GM12878 (cell line): Measurements from ENCODE around the gene LRRN2. TPM values are rescaled to one million over a fixed set of nuclear protein-coding genes. Genes with fewer than 3 reads are reported as not detected.

ENCODE experiments used
- ATAC-seq: fragments of 200-7000 bp; cut with Tn5 transposase; 3 replicates; pipeline ENCODE4 v1.9.1; 2020; ENCODE audit warnings: mild to moderate bottlenecking, moderate library complexity
- BruUV-seq: library from RNA; stranded (reverse); fragments of 400-500 nt; replicated peaks from 2 replicates; lab custom pipeline; 2021; lab: Mats Ljungman, UMichigan
- CTCF ChIA-PET: fragments of 300-600 bp; sonication (Branson Sonifier 250); formaldehyde crosslinking; extraction: SDS; loops from one replicate; lab custom pipeline; 2021; ENCODE audit warnings: inconsistent platforms; lab: Yijun Ruan, JAX
- POLR2A ChIA-PET: fragments of 350-600 bp; formaldehyde crosslinking; extraction: SDS; loops from one replicate; lab custom pipeline; 2021; ENCODE audit warnings: inconsistent platforms; lab: Charles Lee
- RAD21 ChIA-PET: fragments of 300-600 bp; sonication (Branson Sonifier 250); formaldehyde crosslinking; loops from one replicate; lab custom pipeline; 2023; ENCODE audit warnings: antibody characterized with exemption; ENCODE audit not compliant: unreplicated experiment; lab: Charles Lee
- SMC1A ChIA-PET: fragments of 300-600 bp; sonication (Branson Sonifier 250); formaldehyde crosslinking; loops from one replicate; lab custom pipeline; 2023; ENCODE audit not compliant: unreplicated experiment, uncharacterized antibody; lab: Charles Lee
- DNase-seq: peaks from one replicate; pipeline ENCODE4 v3.0.0-alpha.2; 2011; ENCODE audit warnings: low read depth, low spot score
- FAIRE-seq: peaks from 3 replicates; lab custom pipeline; 2011; peaks lifted over from hg19 to GRCh38; lab: Jason Lieb, UNC
- H2AFZ ChIP-seq: 2 replicates; pipeline ENCODE4 v1.6.0; 2011; ENCODE audit warnings: low read depth, low read length, control low read depth; ENCODE audit not compliant: control insufficient read depth
- H3K27ac ChIP-seq: 2 replicates; pipeline ENCODE4 v1.5.1; 2011; ENCODE audit warnings: control low read depth; ENCODE audit not compliant: control insufficient read depth, insufficient read depth
- H3K27me3 ChIP-seq, 2 experiments: replicated peaks in 1 of 2; 2 replicates each; pipeline versions ENCODE4 v1.6.0 to v1.6.1; 2011; ENCODE audit warnings: low read length in 1 of 2; ENCODE audit not compliant: control insufficient read depth in 2 of 2, insufficient read depth in 2 of 2
- H3K36me3 ChIP-seq, 2 experiments: 2 replicates each; pipeline ENCODE4 v1.5.1; 2011; ENCODE audit warnings: low read length in 1 of 2; ENCODE audit not compliant: control insufficient read depth in 2 of 2, insufficient read depth in 2 of 2
- H3K4me1 ChIP-seq: 2 replicates; pipeline ENCODE4 v1.6.1; 2011; ENCODE audit warnings: mild to moderate bottlenecking, low read length, moderate library complexity, mixed read lengths; ENCODE audit not compliant: control insufficient read depth, insufficient read depth
- H3K4me2 ChIP-seq: 2 replicates; pipeline ENCODE4 v1.6.0; 2011; ENCODE audit warnings: control low read depth; ENCODE audit not compliant: control insufficient read depth, insufficient read depth
- H3K4me3 ChIP-seq: fragments of 200-600 bp; sonication (generic); 2 replicates; pipeline ENCODE4 v1.5.1; 2016
- H3K79me2 ChIP-seq: 2 replicates; pipeline ENCODE4 v1.6.0; 2011; ENCODE audit warnings: low read length; ENCODE audit not compliant: control insufficient read depth, insufficient read depth
- H3K9ac ChIP-seq: 2 replicates; pipeline ENCODE4 v1.8.0; 2011; ENCODE audit warnings: low read length, control low read depth, mixed read lengths; ENCODE audit not compliant: control insufficient read depth, insufficient read depth
- H3K9me3 ChIP-seq: replicated peaks from 3 replicates; pipeline ENCODE4 v1.5.1; 2011; ENCODE audit warnings: mild to moderate bottlenecking, low read length; ENCODE audit not compliant: control insufficient read depth, insufficient read depth
- H4K20me1 ChIP-seq: 2 replicates; pipeline ENCODE4 v1.6.0; 2011; ENCODE audit not compliant: control insufficient read depth, insufficient read depth
- ATF3 ChIP-seq: IDR thresholded peaks from 2 replicates; pipeline ENCODE4 v1.6.1; 2011; ENCODE audit warnings: low read depth, mild to moderate bottlenecking, low read length, moderate library complexity, borderline replicate concordance; ENCODE audit errors: extremely low read depth
- DPF2 ChIP-seq: fragments of 450-650 bp; IDR thresholded peaks from 2 replicates; pipeline ENCODE4 v1.6.1; 2017; ENCODE audit warnings: mild to moderate bottlenecking
- HDAC2 ChIP-seq: fragments of 200-600 bp; sonication (generic); IDR thresholded peaks from 2 replicates; pipeline ENCODE4 v1.6.1; 2017
- NFYB ChIP-seq: IDR thresholded peaks from 2 replicates; pipeline ENCODE4 v1.6.1; 2011; ENCODE audit warnings: low read depth, mild to moderate bottlenecking, low read length, improper control_type of control experiment, moderate library complexity; ENCODE audit not compliant: insufficient read depth
- NR2C2 ChIP-seq: IDR thresholded peaks from 2 replicates; pipeline ENCODE4 v1.6.1; 2011; ENCODE audit warnings: borderline replicate concordance, low read depth; ENCODE audit not compliant: control insufficient read depth, insufficient read length
- POU2F2 ChIP-seq: IDR thresholded peaks from 3 replicates; pipeline ENCODE4 v1.6.1; 2011; ENCODE audit warnings: low read depth, mild to moderate bottlenecking, low read length, borderline replicate concordance
- RB1 ChIP-seq: fragments of 450-650 bp; formaldehyde crosslinking; IDR thresholded peaks from 2 replicates; pipeline ENCODE4 v1.6.1; 2017; ENCODE audit warnings: mild to moderate bottlenecking, borderline replicate concordance
- RELA ChIP-seq: fragments of 450-650 bp; IDR thresholded peaks from 2 replicates; pipeline ENCODE4 v1.8.0; 2014; ENCODE audit warnings: borderline replicate concordance; ENCODE audit not compliant: partially characterized antibody
- RFX5 ChIP-seq: IDR thresholded peaks from 2 replicates; pipeline ENCODE4 v1.6.1; 2011; ENCODE audit warnings: low read depth, low read length, improper control_type of control experiment
- SIX5 ChIP-seq: IDR thresholded peaks from 2 replicates; pipeline ENCODE4 v1.6.1; 2011; ENCODE audit warnings: mild to moderate bottlenecking, low read depth, low read length, moderate library complexity; ENCODE audit not compliant: severe bottlenecking
- SMC3 ChIP-seq: IDR thresholded peaks from 2 replicates; pipeline ENCODE4 v1.6.1; 2011; ENCODE audit warnings: low read length, improper control_type of control experiment, borderline replicate concordance
- TCF7 ChIP-seq: IDR thresholded peaks from 2 replicates; pipeline ENCODE4 v1.6.1; 2014; ENCODE audit warnings: antibody characterized with exemption, borderline replicate concordance
- USF2 ChIP-seq: IDR thresholded peaks from 2 replicates; pipeline ENCODE4 v1.6.1; 2011; ENCODE audit warnings: low read depth, low read length, improper control_type of control experiment, borderline replicate concordance
- ZBTB4 ChIP-seq: fragments of 450-650 bp; formaldehyde crosslinking; IDR thresholded peaks from 2 replicates; pipeline ENCODE4 v1.4.0; 2022; ENCODE audit warnings: mild to moderate bottlenecking, moderate library complexity
- WGBS: methylation state at CpG from one replicate; pipeline ENCODE4 v1.1.6; 2016; ENCODE audit warnings: low lambda C conversion rate; ENCODE audit not compliant: insufficient replicate concordance, insufficient coverage; ENCODE audit errors: missing lambda C conversion rate; 5-methylcytosine and 5-hydroxymethylcytosine counted together
- in situ Hi-C: fragments of 300-500 bp; cut with MboI; formaldehyde crosslinking; loops from 9 replicates; pipeline ENCODE4 v1.14.3; 2018; ENCODE audit warnings: mixed read lengths
- intact Hi-C: fragments of 100-400 bp; cut with micrococcal nuclease; formaldehyde crosslinking; loops from one replicate; pipeline ENCODE4 v1.14.2; 2022; ENCODE audit not compliant: unreplicated experiment
- polyA plus RNA-seq, 11 experiments: library from polyadenylated mRNA; depleted of rRNA in 4 of 11; unstranded in 6 of 11; stranded (reverse) in 5 of 11; fragments of >200 nt; fragmentation: Nextera tagmentation in 4 of 11; fragmentation: Illumina TruSeq in 1 of 11; extraction: Ambion mirVana in 4 of 11; extraction: Trizol in 1 of 11; gene quantifications; 1 replicate in 1 of 11; 2 replicates in 10 of 11; pipeline versions ENCODE4 v1.2.1 to v1.2.3, GENCODE V29; 2011 to 2016; ENCODE audit warnings: inconsistent platforms in 2 of 11, missing spikeins in 2 of 11, low read depth in 1 of 11
- total RNA-seq, 4 experiments: library from RNA; depleted of rRNA in 3 of 4; stranded (reverse); fragments of >200 nt in 3 of 4; fragmentation: Illumina TruSeq in 1 of 4; extraction: Trizol in 1 of 4; gene quantifications; 2 replicates each; pipeline versions ENCODE4 v1.2.1 to v1.2.3, GENCODE V29; 2013 to 2021
- TF ChIP-seq, protein P1 (sequence below): fragments of 450-650 bp; IDR thresholded peaks from 2 replicates; pipeline ENCODE4 v1.6.1; 2016; ENCODE audit warnings: mild to moderate bottlenecking
- TF ChIP-seq, protein P2 (sequence below): fragments of 450-650 bp; IDR thresholded peaks from 2 replicates; pipeline ENCODE4 v1.6.1; 2017; ENCODE audit warnings: mild to moderate bottlenecking

LRRN2 gene
- total and polyA plus RNA-seq, 10 of the 15 experiments (the other 5 are each of a cell fraction or from before 2014, with no cell fraction given), result not detected

DNA sequence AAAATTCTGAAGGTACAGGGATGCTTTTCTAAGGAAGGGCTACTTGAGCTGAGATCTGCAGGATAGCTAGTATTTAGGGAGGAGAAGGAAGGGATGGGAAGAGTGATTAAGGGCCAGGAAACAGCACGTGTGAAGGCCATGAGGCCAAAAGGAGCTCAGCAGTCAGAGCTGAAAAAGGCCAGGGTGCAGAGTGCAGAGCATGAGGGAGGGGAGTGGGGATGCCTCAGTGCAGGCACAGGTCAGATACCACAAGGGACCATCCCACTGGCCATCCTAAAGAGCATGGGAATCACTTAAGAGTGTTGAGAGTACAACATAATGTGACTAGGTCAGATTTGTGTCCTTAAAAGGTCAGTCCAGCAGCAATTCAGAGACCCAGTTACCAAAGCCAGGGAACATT lies 16.0 kb downstream of the LRRN2 start:
- DNase-seq (no peak), FAIRE-seq (no peak), ATAC-seq (no peak)
- Histone ChIP-seq H2AFZ (no peak overlapping the region), H3K36me3 (no peaks in the 10 kb centered on the region), H3K9me3 (no peaks in the 10 kb centered on the region), H3K79me2 (no peaks in the 10 kb centered on the region), H3K4me1 (no peaks in the 10 kb centered on the region), H3K27ac (no peak overlapping the region), H3K4me2 (no peak overlapping the region)
- no TSS peak for BruUV-seq
- POLR2A ChIA-PET, result no interaction called here
- TF ChIP-seq USF2, result no peak
- TF ChIP-seq POU2F2, result no peak
- no peak for TF ChIP-seq SIX5
- no peak for TF ChIP-seq RB1
- TF ChIP-seq, protein P1, sequence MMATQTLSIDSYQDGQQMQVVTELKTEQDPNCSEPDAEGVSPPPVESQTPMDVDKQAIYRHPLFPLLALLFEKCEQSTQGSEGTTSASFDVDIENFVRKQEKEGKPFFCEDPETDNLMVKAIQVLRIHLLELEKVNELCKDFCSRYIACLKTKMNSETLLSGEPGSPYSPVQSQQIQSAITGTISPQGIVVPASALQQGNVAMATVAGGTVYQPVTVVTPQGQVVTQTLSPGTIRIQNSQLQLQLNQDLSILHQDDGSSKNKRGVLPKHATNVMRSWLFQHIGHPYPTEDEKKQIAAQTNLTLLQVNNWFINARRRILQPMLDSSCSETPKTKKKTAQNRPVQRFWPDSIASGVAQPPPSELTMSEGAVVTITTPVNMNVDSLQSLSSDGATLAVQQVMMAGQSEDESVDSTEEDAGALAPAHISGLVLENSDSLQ, result no peak
- TF ChIP-seq NR2C2, result no peak
- no peak for TF ChIP-seq ZBTB4
- no peak for TF ChIP-seq RFX5
- TF ChIP-seq HDAC2, result no peak
- TF ChIP-seq SMC3, result no peak
- no peak for TF ChIP-seq TCF7
- TF ChIP-seq RELA, result no peak
- TF ChIP-seq NFYB, result no peak
- no peak for TF ChIP-seq ATF3
- TF ChIP-seq DPF2, result no peak
- TF ChIP-seq, protein P2, sequence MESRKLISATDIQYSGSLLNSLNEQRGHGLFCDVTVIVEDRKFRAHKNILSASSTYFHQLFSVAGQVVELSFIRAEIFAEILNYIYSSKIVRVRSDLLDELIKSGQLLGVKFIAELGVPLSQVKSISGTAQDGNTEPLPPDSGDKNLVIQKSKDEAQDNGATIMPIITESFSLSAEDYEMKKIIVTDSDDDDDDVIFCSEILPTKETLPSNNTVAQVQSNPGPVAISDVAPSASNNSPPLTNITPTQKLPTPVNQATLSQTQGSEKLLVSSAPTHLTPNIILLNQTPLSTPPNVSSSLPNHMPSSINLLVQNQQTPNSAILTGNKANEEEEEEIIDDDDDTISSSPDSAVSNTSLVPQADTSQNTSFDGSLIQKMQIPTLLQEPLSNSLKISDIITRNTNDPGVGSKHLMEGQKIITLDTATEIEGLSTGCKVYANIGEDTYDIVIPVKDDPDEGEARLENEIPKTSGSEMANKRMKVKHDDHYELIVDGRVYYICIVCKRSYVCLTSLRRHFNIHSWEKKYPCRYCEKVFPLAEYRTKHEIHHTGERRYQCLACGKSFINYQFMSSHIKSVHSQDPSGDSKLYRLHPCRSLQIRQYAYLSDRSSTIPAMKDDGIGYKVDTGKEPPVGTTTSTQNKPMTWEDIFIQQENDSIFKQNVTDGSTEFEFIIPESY, result no peak
- TF ChIP-seq, all 136 proteins: peak for 0
- peaks cover 3 to 4% of the 10 kb centered on the region in 2 experiments; a peak in 3 of 4 replicates for H3K27me3 ChIP-seq
- no peaks in the 10 kb centered on the region for H4K20me1 ChIP-seq
- H3K4me3 ChIP-seq, result no peak overlapping the region
- RAD21 ChIA-PET, result no interaction called here
- WGBS, result 0% methylated on average over 1 of the region's 1 CpG
- H3K9ac ChIP-seq, result no peak overlapping the region
- CTCF ChIA-PET, result interaction anchor here (0.7 kb wide), 1 partner anchor 137 kb away, joined by 3 read pairs; no protein-coding TSS in a partner anchor
- intact Hi-C loops (no loop called here), in situ Hi-C loops (no loop called here)
- SMC1A ChIA-PET, result no interaction called here
